IMR-90 (cell line): ENCODE results near the gene PHOSPHO1.

Experiments used
- CEBPB ChIP-seq: IDR thresholded peaks from 2 replicates; pipeline ENCODE4 v1.6.1; 2012; ENCODE audit warnings: low read depth, low read length, improper control_type of control experiment
- CTCF ChIP-seq: conservative IDR thresholded peaks from 2 replicates; pipeline ENCODE4 v1.5.1; 2012; ENCODE audit warnings: mild to moderate bottlenecking, low read depth, low read length, improper control_type of control experiment
- POLR2A ChIP-seq: IDR thresholded peaks from 2 replicates; pipeline ENCODE4 v1.6.1; 2012; ENCODE audit warnings: mild to moderate bottlenecking, low read depth, low read length
- RAD21 ChIP-seq: IDR thresholded peaks from 2 replicates; pipeline ENCODE4 v1.6.1; 2012; ENCODE audit warnings: low read length, improper control_type of control experiment
- RFX5 ChIP-seq: IDR thresholded peaks from 2 replicates; pipeline ENCODE4 v1.8.0; 2012; ENCODE audit warnings: low read depth, mild to moderate bottlenecking, low read length, moderate library complexity
- SMC3 ChIP-seq: fragments of 150-350 bp; IDR thresholded peaks from 2 replicates; pipeline ENCODE4 v1.6.1; 2016; ENCODE audit warnings: low read depth, mild to moderate bottlenecking, antibody characterized with exemption, low read length, moderate library complexity

- TF ChIP-seq CTCF (no peak), POLR2A (no peak), RAD21 (no peak), SMC3 (no peak), CEBPB (no peak), RFX5 (no peak)
These were observed 11.3 kb upstream of the PHOSPHO1 start for GRCh38 chr17:49241692-49242397.
